Upper lobe of left lung (tissue), 6 donors: ENCODE measurements around the gene ATMIN. TPM values are rescaled to one million over a fixed set of nuclear protein-coding genes. Genes with fewer than 3 reads are reported as not detected.
A peak's percentile ranks its signal among the peaks of the same experiment; 100 is the strongest.

ENCODE experiments used
- ATAC-seq, 2 donors: fragments of 200-7000 bp; cut with Tn5 transposase; one replicate each; pipeline ENCODE4 v1.9.1; 2022; ENCODE audit warnings: mild to moderate bottlenecking in 2 of 2, moderate library complexity in 2 of 2; ENCODE audit not compliant: low FRiP score in 2 of 2
- DNase-seq, 2 donors: peaks; one replicate each; pipeline ENCODE4 v3.0.0-alpha.2; 2019 to 2020
- H3K27ac ChIP-seq, 4 donors: fragments of 200-600 bp; sonication (generic); one replicate each; pipeline ENCODE4 v1.5.1; 2016 to 2019
- H3K27me3 ChIP-seq, 4 donors: fragments of 200-600 bp; sonication (generic); one replicate each; pipeline ENCODE4 v1.5.1; 2017 to 2019
- H3K36me3 ChIP-seq, 4 donors: fragments of 200-600 bp; sonication (generic); one replicate each; pipeline ENCODE4 v1.5.1; 2016 to 2019
- H3K4me1 ChIP-seq, 4 donors: fragments of 200-600 bp; sonication (generic); one replicate each; pipeline ENCODE4 v1.5.1; 2018 to 2019
- H3K4me3 ChIP-seq, 4 donors: fragments of 200-600 bp; sonication (generic); one replicate each; pipeline ENCODE4 v1.5.1; 2017 to 2019; ENCODE audit warnings: mild to moderate bottlenecking in 2 of 4, moderate library complexity in 1 of 4
- H3K9me3 ChIP-seq, 4 donors: fragments of 200-600 bp; sonication (generic); one replicate each; pipeline ENCODE4 v1.5.1; 2018 to 2019
- EP300 ChIP-seq, 4 donors: sonication (generic); formaldehyde crosslinking; IDR thresholded peaks; one replicate each; pipeline ENCODE4 v1.5.1; 2017; ENCODE audit warnings: antibody characterized with exemption in 4 of 4, control low read depth in 2 of 4
- POLR2A ChIP-seq, 4 donors: fragments of 450-650 bp; IDR thresholded peaks; one replicate each; pipeline ENCODE4 v1.5.1; 2016 to 2017; ENCODE audit warnings: antibody characterized with exemption in 4 of 4, mild to moderate bottlenecking in 2 of 4
- POLR2AphosphoS5 ChIP-seq, 2 donors: sonication (generic); formaldehyde crosslinking; IDR thresholded peaks; one replicate each; pipeline ENCODE4 v1.5.1; 2017; ENCODE audit warnings: antibody characterized with exemption in 2 of 2
- WGBS, 2 donors: methylation state at CpG; one replicate each; pipeline ENCODE4 v1.1.5; 2017 to 2018; 5-methylcytosine and 5-hydroxymethylcytosine counted together
- total RNA-seq, 6 donors: library from RNA; depleted of rRNA in 4 of 6; stranded (reverse); fragments of >200 nt in 4 of 6; gene quantifications; one replicate each; pipeline versions ENCODE4 v1.1.0 to v1.2.1, GENCODE V29; 2016 to 2021
- TF ChIP-seq, protein P1 (sequence below), 6 experiments: fragments of 450-650 bp in 4 of 6; fragments of 200-600 bp in 2 of 6; sonication (generic) in 2 of 6; IDR thresholded peaks; one replicate each; pipeline ENCODE4 v1.5.1; 2016 to 2019; ENCODE audit warnings: antibody characterized with exemption in 6 of 6
- donor health status: DM: no; HTN: no; CAD: no; lungs with moderate emphysema.
- donor health status: DM: no; HTN: yes; CAD: no; lungs with severe emphysema.

The ATMIN gene
- total RNA-seq, 6 donors from 2014 or later = 8.9 to 30.7 (median 23.4) TPM

DNA sequence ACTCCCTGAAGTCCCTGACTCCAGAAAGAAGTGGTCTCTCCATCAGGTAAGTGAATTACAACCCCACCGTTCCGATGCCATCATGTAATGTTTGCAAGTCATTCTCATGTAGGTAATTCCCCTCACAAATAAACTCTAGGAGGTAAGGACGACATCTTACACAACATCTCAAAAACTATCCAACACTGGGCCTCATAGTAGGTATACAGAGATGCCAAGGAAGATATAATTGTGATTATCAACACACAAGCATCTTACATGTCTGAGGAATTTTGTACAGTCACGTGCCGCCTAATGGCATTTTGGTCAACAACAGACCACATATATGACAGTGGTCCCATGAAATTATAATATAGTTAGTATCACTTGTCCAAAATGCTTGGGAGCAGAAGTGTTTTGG, 53.2 kb downstream of the ATMIN start:
- DNase-seq = no peak
- ATAC-seq = no peak
- TF ChIP-seq, protein P1, sequence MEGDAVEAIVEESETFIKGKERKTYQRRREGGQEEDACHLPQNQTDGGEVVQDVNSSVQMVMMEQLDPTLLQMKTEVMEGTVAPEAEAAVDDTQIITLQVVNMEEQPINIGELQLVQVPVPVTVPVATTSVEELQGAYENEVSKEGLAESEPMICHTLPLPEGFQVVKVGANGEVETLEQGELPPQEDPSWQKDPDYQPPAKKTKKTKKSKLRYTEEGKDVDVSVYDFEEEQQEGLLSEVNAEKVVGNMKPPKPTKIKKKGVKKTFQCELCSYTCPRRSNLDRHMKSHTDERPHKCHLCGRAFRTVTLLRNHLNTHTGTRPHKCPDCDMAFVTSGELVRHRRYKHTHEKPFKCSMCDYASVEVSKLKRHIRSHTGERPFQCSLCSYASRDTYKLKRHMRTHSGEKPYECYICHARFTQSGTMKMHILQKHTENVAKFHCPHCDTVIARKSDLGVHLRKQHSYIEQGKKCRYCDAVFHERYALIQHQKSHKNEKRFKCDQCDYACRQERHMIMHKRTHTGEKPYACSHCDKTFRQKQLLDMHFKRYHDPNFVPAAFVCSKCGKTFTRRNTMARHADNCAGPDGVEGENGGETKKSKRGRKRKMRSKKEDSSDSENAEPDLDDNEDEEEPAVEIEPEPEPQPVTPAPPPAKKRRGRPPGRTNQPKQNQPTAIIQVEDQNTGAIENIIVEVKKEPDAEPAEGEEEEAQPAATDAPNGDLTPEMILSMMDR (IDR thresholded peaks at IDR 0.05) = no peak
- TF ChIP-seq POLR2AphosphoS5 (IDR thresholded peaks at IDR 0.05) (no peak), EP300 (IDR thresholded peaks at IDR 0.05) (no peak), POLR2A (IDR thresholded peaks at IDR 0.05) (no peak)
- Histone ChIP-seq H3K36me3 (peaks cover 0 to 11% (median 0%) of the 10 kb centered on the region in 4 donors), H3K4me1 (no peaks in the 10 kb centered on the region), H3K4me3 (no peak overlapping the region), H3K27ac (no peak overlapping the region), H3K27me3 (no peaks in the 10 kb centered on the region), H3K9me3 (no peaks in the 10 kb centered on the region)
- 93 to 98% methylated on average over 5 of the region's 5 CpGs for WGBS, 2 donors

DNA sequence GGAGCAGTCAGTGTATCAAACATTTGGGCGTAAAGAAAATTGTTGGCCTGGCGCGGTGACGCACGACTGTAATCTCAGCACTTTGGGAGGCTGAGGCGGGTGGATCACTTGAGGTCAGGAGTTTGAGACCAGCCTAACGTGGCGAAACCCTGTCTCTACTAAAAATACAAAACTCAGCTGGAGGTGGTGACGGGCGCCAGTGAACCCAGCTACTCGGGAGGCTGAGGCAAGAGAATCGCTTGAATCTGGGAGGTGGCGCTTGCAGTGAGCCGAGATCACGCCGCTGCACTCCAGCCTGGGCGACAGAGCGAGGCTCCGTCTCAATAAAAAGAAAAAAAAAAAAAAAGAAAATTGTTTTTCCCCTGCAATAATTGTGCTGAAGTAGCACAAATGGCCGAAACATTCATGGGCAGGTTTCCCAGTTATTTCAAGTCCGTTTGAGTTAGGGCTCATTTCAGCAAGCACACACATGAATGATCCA, 59.2 kb downstream of the ATMIN start:
- Histone ChIP-seq H3K4me1 (peaks cover 0 to 7% (median 1%) of the 10 kb centered on the region in 4 donors), H3K27ac (no peak overlapping the region), H3K4me3 (peak overlapping the region in 3 of 4 donors; percentile 77 to 97 (median 91)), H3K9me3 (no peaks in the 10 kb centered on the region), H3K27me3 (no peaks in the 10 kb centered on the region), H3K36me3 (peaks cover 0 to 4% (median 0%) of the 10 kb centered on the region in 4 donors)
- 78 to 81% methylated on average over 21 of the region's 21 CpGs for WGBS, 2 donors
- no peak for TF ChIP-seq POLR2A (IDR thresholded peaks at IDR 0.05)
- TF ChIP-seq EP300 (IDR thresholded peaks at IDR 0.05) = no peak
- TF ChIP-seq, protein P1 (IDR thresholded peaks at IDR 0.05) = no peak
- no peak for TF ChIP-seq POLR2AphosphoS5 (IDR thresholded peaks at IDR 0.05)
- no peak for ATAC-seq
- no peak for DNase-seq

DNA sequence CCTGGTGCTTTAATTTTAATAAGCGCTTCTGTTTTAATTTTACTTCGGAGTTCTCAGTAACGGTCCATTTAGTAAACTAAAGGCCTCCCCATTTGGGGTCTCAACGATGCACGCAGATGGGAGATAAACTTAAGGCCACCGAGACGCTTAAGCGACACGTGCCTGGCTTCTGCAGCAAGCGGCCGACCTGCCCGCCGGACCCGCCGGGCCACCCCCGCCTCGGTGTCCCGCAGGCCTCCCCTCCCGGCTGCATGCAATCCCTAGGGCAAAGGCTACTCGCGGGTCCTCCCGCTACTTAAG, 60.0 kb downstream of the ATMIN start:
- peak overlapping the region; percentile 77 to 97 (median 86) for H3K4me3 ChIP-seq
- WGBS, 2 donors = 0 to 2% methylated on average over 5 to 13 of the region's 22 CpGs
- TF ChIP-seq, protein P1 (IDR thresholded peaks at IDR 0.05) = no peak
- TF ChIP-seq EP300 (IDR thresholded peaks at IDR 0.05) = no peak
- TF ChIP-seq POLR2A (IDR thresholded peaks at IDR 0.05) = no peak
- H3K36me3 ChIP-seq = no peaks in the 10 kb centered on the region
- DNase-seq (no peak), ATAC-seq (no peak)
- peak overlapping the region; percentile 66 to 80 (median 76) for H3K27ac ChIP-seq
- no peaks in the 10 kb centered on the region for H3K9me3 ChIP-seq
- H3K27me3 ChIP-seq = no peaks in the 10 kb centered on the region
- peaks cover 0 to 7% (median 1%) of the 10 kb centered on the region in 4 donors for H3K4me1 ChIP-seq

DNA sequence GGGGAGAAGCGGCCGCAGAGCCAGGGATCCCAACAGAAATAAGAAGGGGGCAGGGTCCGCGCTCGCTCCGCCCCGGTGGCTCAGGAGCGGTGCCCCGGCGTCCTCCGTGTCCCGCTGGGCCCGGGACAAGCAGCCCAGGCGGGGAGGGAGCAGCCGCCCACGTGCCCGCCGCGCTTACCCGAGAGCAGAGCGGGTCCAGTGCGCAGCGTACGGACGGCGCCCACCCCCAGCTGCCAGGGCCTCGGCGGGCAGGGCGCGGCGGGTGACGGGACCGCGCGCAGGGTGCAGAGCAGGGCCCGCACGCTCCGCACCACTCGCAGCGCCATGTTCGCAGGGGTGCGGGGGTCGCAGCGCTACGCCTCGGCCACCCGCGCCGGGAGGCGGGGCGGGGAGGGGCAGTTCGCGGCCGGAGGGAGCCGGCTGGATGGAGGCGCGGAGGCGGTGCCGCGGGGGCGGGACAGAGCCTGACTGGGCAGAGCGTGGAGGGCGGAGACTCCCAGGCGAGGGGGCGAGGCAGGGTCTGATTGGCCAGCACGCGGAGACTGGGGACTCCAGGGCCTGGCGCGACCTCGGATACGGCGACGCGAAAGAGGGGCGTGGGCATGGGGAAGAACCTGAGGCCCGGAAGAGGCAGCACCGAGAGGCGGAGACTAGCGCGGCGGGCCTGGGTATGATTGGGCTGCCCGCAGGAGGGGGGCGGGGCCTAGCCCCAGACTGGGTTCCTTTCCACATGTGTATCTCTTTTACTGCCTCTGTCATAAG, 60.5 kb downstream of the ATMIN start, which contains the start of gene GCSH:
TSS of gene GCSH (minus strand) at position 443 of the 762 bp plus-strand sequence. CDS start at position 326, 117 bp downstream.
- peak; percentile 100 for ATAC-seq
- Histone ChIP-seq H3K27me3 (no peaks in the 10 kb centered on the region), H3K36me3 (no peaks in the 10 kb centered on the region), H3K27ac (peak within 1 kb of the TSS; percentile 66 to 80 (median 76)), H3K4me3 (peak within 1 kb of the TSS; percentile 77 to 97 (median 86)), H3K9me3 (no peaks in the 10 kb centered on the region), H3K4me1 (peaks cover 0 to 7% (median 1%) of the 10 kb centered on the region in 4 donors)
- TF ChIP-seq, protein P1 (IDR thresholded peaks at IDR 0.05) = no peak
- peak; percentile 34 to 37 for TF ChIP-seq POLR2AphosphoS5 (IDR thresholded peaks at IDR 0.05)
- TF ChIP-seq POLR2A (IDR thresholded peaks at IDR 0.05) = peak in 2 of 4 donors; percentile 9 to 56
- DNase-seq = peak; percentile 99
- 1% methylated on average over 16 to 57 of the region's 83 CpGs for WGBS, 2 donors
